Spleen (tissue), 7 donors: ENCODE results near the gene ENO3.

Experiments used
- POLR2A ChIP-seq, 3 donors: fragments of 450-650 bp; IDR thresholded peaks; one replicate each; pipeline ENCODE4 v1.5.1; 2017; ENCODE audit warnings: antibody characterized with exemption in 3 of 3, mild to moderate bottlenecking in 1 of 3
- POLR2AphosphoS5 ChIP-seq, 3 donors: sonication (generic); formaldehyde crosslinking; IDR thresholded peaks; one replicate each; pipeline ENCODE4 v1.5.1; 2017; ENCODE audit warnings: antibody characterized with exemption in 3 of 3
- TF ChIP-seq, protein P1 (sequence below), 11 experiments: fragments of 200-600 bp in 7 of 11; fragments of 450-650 bp in 4 of 11; sonication (generic) in 4 of 11; IDR thresholded peaks in 8 of 11; conservative IDR thresholded peaks in 3 of 11; 1 replicate in 7 of 11; 2 replicates in 4 of 11; pipeline versions ENCODE4 v1.4.0 to v1.8.0; 2016 to 2021; ENCODE audit warnings: antibody characterized with exemption in 11 of 11, inconsistent platforms in 4 of 11, mild to moderate bottlenecking in 1 of 11
- donor health status: DM: no; HTN: no; CAD: no; lungs with moderate emphysema.
- donor health status: DM: no; HTN: no; CAD: no.
- donor health status: DM: no; HTN: no; CAD: no.

DNA sequence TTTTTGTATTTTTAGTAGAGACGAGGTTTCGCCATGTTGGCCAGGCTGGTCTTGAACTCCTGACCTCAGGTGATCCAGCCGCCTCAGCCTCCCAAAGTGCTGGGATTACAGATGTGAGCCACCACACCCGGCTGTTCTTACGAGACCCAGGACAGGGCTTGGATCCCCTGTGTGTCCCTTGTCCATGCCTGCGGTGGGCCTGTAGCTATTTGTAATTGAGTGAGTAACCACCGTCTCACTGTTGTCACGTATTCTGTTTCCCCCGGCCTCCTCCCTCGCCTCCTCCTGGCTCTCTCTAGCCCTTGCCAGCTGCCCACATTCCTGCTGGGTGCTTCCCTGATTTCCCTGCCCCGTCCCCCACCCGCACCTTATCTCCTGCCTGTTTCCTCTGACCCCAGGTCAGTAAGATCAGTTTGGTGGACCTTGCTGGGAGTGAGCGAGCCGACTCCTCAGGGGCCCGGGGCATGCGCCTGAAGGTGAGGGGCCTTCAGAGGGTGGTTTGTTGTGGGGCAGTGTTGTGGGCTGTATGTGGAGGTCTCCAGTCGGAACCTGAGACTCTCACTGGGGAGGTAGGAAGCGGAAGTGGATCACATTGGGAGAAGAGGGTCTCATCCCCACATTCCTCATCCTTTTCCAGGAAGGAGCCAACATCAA, 52.4 kb downstream of the ENO3 start:
- TF ChIP-seq, protein P1, sequence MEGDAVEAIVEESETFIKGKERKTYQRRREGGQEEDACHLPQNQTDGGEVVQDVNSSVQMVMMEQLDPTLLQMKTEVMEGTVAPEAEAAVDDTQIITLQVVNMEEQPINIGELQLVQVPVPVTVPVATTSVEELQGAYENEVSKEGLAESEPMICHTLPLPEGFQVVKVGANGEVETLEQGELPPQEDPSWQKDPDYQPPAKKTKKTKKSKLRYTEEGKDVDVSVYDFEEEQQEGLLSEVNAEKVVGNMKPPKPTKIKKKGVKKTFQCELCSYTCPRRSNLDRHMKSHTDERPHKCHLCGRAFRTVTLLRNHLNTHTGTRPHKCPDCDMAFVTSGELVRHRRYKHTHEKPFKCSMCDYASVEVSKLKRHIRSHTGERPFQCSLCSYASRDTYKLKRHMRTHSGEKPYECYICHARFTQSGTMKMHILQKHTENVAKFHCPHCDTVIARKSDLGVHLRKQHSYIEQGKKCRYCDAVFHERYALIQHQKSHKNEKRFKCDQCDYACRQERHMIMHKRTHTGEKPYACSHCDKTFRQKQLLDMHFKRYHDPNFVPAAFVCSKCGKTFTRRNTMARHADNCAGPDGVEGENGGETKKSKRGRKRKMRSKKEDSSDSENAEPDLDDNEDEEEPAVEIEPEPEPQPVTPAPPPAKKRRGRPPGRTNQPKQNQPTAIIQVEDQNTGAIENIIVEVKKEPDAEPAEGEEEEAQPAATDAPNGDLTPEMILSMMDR (IDR thresholded peaks at IDR 0.05 in 8 of 11, conservative IDR thresholded peaks at IDR 0.05 in 3 of 11), result no peak
- TF ChIP-seq POLR2A (IDR thresholded peaks at IDR 0.05), result no peak
- TF ChIP-seq POLR2AphosphoS5 (IDR thresholded peaks at IDR 0.05), result no peak
